Colonic mucosa (tissue), 4 donors: Measurements from ENCODE around the gene ANK3. TPM values are rescaled to one million over a fixed set of nuclear protein-coding genes. Genes with fewer than 3 reads are reported as not detected.
A peak's percentile ranks its signal among the peaks of the same experiment; 100 is the strongest.

Experiments used
- DNase-seq: peaks from one replicate; pipeline ENCODE4 v3.0.0-alpha.2; 2020
- H3K27ac ChIP-seq: fragments of 200-600 bp; one replicate; pipeline ENCODE4 v1.8.0; 2021
- H3K27me3 ChIP-seq: fragments of 200-600 bp; one replicate; pipeline ENCODE4 v1.8.0; 2021
- H3K36me3 ChIP-seq: fragments of 200-600 bp; one replicate; pipeline ENCODE4 v1.8.0; 2021
- H3K4me1 ChIP-seq: fragments of 200-600 bp; one replicate; pipeline ENCODE4 v1.8.0; 2021; ENCODE audit warnings: mild to moderate bottlenecking
- H3K4me3 ChIP-seq: fragments of 200-600 bp; one replicate; pipeline ENCODE4 v1.8.0; 2021
- H3K9ac ChIP-seq, 2 donors: one replicate each; pipeline ENCODE4 v1.7.0; 2013; ENCODE audit warnings: control low read depth in 2 of 2, low read depth in 2 of 2, low read length in 2 of 2
- H3K9me3 ChIP-seq: fragments of 200-600 bp; one replicate; pipeline ENCODE4 v1.8.0; 2021
- CTCF ChIP-seq: fragments of 200-600 bp; IDR thresholded peaks from one replicate; pipeline ENCODE4 v1.8.0; 2022; ENCODE audit warnings: antibody characterized with exemption, mild to moderate bottlenecking
- intact Hi-C: fragments of 100-400 bp; cut with DNase I; formaldehyde crosslinking; loops from one replicate; pipeline ENCODE4 v1.14.1; 2022
- total RNA-seq, 2 donors: library from RNA; stranded (reverse); fragmentation: NEBNext Ultra II Directional in 1 of 2; extraction: Animal tissue kit (Norgen Biotek cat#: 25700) in 1 of 2; gene quantifications; one replicate each; pipeline ENCODE4 v1.2.1, GENCODE V29; 2021
- donor health status: healthy.
- donor health status: DM: no; HTN: no; CAD: no.
- donor health status: DM: no; HTN: no; CAD: no.

The ANK3 gene
- total RNA-seq, 2 donors from 2014 or later, result 34.6 to 82.8 TPM

- H3K27ac ChIP-seq, result no peak overlapping the region
- no peaks in the 10 kb centered on the region for H3K36me3 ChIP-seq
- no peak for TF ChIP-seq CTCF
- no peaks in the 10 kb centered on the region for H3K4me1 ChIP-seq
- H3K9ac ChIP-seq, result no peak overlapping the region
- H3K27me3 ChIP-seq, result no peaks in the 10 kb centered on the region
- no peaks in the 10 kb centered on the region for H3K9me3 ChIP-seq
- intact Hi-C loops, result no loop called here
- H3K4me3 ChIP-seq, result no peak overlapping the region
- DNase-seq, result no peak
Observed at GRCh38 chr10:60123172-60123571, 266.5 kb downstream of the ANK3 start.

GRCh38 chr10:60122190-60122589 lies 267.5 kb downstream of the ANK3 start:
- Histone ChIP-seq H3K4me1 (no peaks in the 10 kb centered on the region), H3K9ac (no peak overlapping the region), H3K27ac (no peak overlapping the region), H3K9me3 (no peaks in the 10 kb centered on the region), H3K4me3 (no peak overlapping the region), H3K36me3 (no peaks in the 10 kb centered on the region), H3K27me3 (no peaks in the 10 kb centered on the region)
- intact Hi-C loops, result no loop called here
- DNase-seq, result no peak
- no peak for TF ChIP-seq CTCF

GRCh38 chr10:60114765-60115586 lies 274.7 kb downstream of the ANK3 start:
- Histone ChIP-seq H3K9ac (no peak overlapping the region), H3K36me3 (no peaks in the 10 kb centered on the region), H3K4me1 (no peaks in the 10 kb centered on the region), H3K4me3 (no peak overlapping the region), H3K27me3 (no peaks in the 10 kb centered on the region), H3K27ac (no peak overlapping the region), H3K9me3 (no peaks in the 10 kb centered on the region)
- DNase-seq, result peak; percentile 24
- TF ChIP-seq CTCF, result peak; percentile 56
- intact Hi-C loops, result loop anchor here (2.0 to 5.0 kb wide), 2 partner anchors 90 to 317 kb away; no protein-coding TSS in a partner anchor

GRCh38 chr10:60110739-60111138 lies 278.9 kb downstream of the ANK3 start:
- Histone ChIP-seq H3K36me3 (no peaks in the 10 kb centered on the region), H3K27me3 (no peaks in the 10 kb centered on the region), H3K4me1 (no peaks in the 10 kb centered on the region), H3K27ac (no peak overlapping the region), H3K9ac (no peak overlapping the region), H3K4me3 (no peak overlapping the region), H3K9me3 (no peaks in the 10 kb centered on the region)
- no peak for DNase-seq
- intact Hi-C loops, result loop anchor here (5.0 kb wide), 1 partner anchor 322 kb away; no protein-coding TSS in a partner anchor
- no peak for TF ChIP-seq CTCF

- Histone ChIP-seq H3K4me1 (no peaks in the 10 kb centered on the region), H3K36me3 (no peaks in the 10 kb centered on the region), H3K27ac (no peak overlapping the region), H3K4me3 (no peak overlapping the region), H3K9ac (no peak overlapping the region), H3K27me3 (no peaks in the 10 kb centered on the region), H3K9me3 (no peaks in the 10 kb centered on the region)
- intact Hi-C loops, result no loop called here
- DNase-seq, result no peak
- no peak for TF ChIP-seq CTCF
Observed at GRCh38 chr10:60107308-60107976, 282.2 kb downstream of the ANK3 start.
